NCI-H226 (cell line): Measurements from ENCODE around the gene METTL8.

Experiments used
- DNase-seq: peaks from one replicate; pipeline ENCODE4 v3.0.0-alpha.2; 2015

METTL8 gene

GRCh38 chr2:171308280-171309054 is 125.3 kb downstream of the METTL8 start:
- no peak for DNase-seq

- no peak for DNase-seq
Observed at GRCh38 chr2:171307560-171307959, 126.2 kb downstream of the METTL8 start.

- DNase-seq = no peak
Observed at GRCh38 chr2:171297956-171298355, 135.8 kb downstream of the METTL8 start.

- no peak for DNase-seq
Observed at GRCh38 chr2:171294608-171295007, 139.2 kb downstream of the METTL8 start.

- DNase-seq = no peak
Observed at GRCh38 chr2:171293661-171294060, 140.1 kb downstream of the METTL8 start.

GRCh38 chr2:171289991-171290390 is 143.8 kb downstream of the METTL8 start:
- DNase-seq = no peak

GRCh38 chr2:171289316-171289715 is 144.5 kb downstream of the METTL8 start:
- DNase-seq = no peak

GRCh38 chr2:171287611-171288010 is 146.2 kb downstream of the METTL8 start:
- DNase-seq = no peak

GRCh38 chr2:171287036-171287571 is 146.7 kb downstream of the METTL8 start:
- DNase-seq = no peak

- no peak for DNase-seq
Observed at GRCh38 chr2:171281110-171281509, 152.7 kb downstream of the METTL8 start.

- no peak for DNase-seq
Observed at GRCh38 chr2:171279983-171280790, 153.6 kb downstream of the METTL8 start.

- no peak for DNase-seq
Observed at GRCh38 chr2:171274757-171275156, 159.0 kb downstream of the METTL8 start.

GRCh38 chr2:171271971-171272436 is 161.8 kb downstream of the METTL8 start:
- peak; percentile 94 for DNase-seq

GRCh38 chr2:171271386-171271785 is 162.4 kb downstream of the METTL8 start:
- peak; percentile 23 for DNase-seq

- DNase-seq = no peak
Observed at GRCh38 chr2:171267855-171268629, 165.7 kb downstream of the METTL8 start.
